ENCODE measurements around the gene PDE3A.

GRCh38 chr12:20410734-20411133, 42.4 kb downstream of the PDE3A start:
- TF ChIP-seq CTCF (conservative IDR thresholded peaks at IDR 0.05) (no peak), ZFX (IDR thresholded peaks at IDR 0.05) (no peak)
